ENCODE results near the gene RHOU.

Gene RHOU

DNA sequence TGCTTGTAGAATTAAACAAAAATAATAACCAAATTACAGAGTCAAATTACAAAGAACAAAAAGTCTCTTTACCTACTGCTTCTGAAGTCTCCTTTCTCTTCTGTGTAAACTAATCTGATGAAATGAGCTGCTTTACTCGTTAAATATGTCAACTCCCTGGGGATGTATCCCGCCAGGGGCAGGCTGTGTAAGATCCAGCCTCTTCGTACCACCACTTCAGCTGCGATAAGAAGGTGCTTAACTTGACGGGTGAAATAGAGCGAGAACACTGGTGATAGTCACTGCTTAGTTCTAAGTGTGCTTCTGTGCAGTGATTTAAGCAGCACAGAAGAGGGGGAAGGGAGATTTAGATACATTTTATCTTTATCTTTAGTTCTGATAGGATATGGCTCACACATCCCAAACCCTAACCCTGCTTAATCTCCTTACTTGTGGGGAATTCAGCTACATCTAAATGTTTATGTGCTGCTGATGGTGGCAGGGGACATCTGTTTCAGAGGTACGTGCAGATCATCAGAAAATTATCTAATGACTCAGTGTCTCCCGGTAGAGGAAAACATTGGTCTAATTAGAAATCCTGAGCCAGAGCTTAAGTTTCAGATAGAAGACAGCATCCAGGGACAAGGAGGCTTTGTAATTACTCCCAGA lies 46.0 kb downstream of the RHOU start:
- in situ Hi-C loops (cut with MboI; ENCODE audit: low pct_unique_long_range_greater_than_20kb, low sequenced_read_pairs) = no loop called here
- DNase-seq = no peak

DNA sequence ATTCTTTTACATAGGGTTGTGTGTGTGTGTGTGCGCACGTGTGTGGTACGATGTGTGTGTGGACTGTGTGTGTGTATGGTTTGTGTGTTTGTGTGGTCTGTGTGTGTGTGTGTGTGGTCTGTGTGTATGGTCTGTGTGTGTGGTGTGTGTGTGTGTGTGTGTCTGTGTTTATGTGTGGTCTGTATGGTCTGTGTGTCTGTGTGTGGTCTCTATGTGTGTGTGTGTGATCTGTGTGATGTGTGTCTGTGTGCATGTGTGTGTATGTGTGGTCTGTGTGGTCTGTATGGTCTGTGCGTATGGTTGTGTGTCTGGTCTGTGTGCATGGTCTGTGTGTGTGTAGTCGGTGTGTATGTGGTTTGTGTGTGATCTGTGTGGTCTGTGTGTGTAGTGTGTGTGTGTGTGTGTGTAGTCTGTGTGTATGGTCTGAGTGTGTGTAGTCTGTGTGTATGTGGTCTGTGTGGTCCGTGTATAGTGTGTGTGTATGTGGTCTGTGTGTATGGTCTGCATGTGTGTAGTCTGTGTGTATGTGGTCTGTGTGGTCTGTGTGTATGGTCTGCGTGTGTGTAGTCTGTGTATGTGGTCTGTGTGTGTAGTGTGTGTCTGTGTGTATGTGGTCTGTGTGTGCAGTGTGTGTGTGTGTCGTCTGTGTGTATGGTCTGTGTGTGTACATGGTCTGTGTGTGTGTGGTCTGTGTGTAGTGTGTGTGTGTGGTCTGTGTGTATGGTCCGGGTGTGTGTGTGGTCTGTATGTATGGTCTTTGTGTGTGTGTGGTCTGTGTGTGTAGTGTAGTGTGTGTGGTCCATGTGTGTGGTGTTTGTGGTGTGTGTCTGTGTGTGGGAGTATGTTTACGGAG lies 46.8 kb downstream of the RHOU start:
- DNase-seq = no peak
- in situ Hi-C loops (cut with MboI; ENCODE audit: low pct_unique_long_range_greater_than_20kb, low sequenced_read_pairs) = no loop called here

DNA sequence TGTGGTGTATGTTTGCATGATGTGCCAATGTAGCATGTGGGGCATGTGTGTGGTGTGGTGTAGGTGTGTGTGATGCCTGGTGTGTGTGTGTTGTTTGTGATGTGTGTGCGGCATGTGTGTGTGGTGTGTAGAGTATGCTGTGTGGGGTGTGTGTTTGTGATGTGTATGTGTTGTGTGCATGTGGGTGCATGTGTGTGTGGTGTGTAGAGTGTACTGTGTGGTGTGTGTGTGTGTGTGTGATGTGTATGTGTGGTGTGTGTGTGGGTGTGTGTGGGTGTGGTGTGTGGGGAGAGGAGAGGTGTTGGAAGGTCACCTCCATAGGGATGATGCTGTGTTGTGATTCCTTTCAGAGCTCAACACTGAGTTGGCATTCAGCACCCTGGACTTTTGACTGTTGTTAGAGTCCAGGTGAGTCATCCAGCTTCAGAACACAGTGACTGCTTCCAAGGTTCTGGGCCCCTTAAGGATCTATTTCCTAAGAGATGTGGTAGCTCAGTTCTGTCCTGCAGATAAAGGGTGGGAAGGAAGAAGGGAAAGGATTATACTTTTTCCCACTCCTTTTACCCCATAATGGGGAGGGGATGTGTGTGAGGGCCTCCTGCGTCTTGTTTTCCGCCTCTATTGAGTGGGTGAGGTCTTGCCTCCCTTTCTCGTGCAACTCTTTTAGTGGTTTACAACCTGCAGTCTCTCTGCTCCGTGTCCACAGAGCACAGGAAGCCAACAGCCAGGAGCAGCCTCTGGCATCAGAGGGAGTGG lies 47.6 kb downstream of the RHOU start:
- no peak for DNase-seq
- in situ Hi-C loops (cut with MboI; ENCODE audit: low pct_unique_long_range_greater_than_20kb, low sequenced_read_pairs) = no loop called here

DNA sequence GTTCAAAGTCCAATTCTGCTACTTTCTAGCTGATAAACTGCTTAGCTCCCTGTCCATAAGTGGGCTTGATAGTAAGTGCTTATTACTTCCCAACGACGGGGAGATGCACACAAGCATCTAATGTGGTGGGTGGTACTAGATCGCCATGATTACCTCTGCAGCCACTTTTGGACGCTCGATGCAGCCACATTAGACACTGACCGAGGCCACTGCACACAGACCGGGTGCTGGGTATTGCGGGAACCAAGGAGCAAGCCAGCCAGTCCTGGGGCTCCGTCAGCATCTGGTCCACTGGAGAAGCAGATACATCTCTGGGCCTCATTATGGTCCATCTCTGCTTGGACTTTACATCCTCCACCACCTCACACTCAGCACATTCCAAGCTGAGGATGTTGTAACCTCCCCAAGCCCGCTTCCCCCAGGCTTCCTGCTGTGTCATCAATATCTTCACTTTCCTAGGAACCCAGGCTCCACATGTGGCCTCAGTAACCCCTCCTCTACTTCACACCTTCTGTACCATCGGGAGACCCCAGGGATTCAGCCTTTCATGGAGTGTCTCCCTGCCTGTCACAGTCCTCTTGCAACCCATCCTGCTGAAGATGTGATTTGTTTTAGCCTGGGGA lies 48.2 kb downstream of the RHOU start:
- no peak for DNase-seq
- in situ Hi-C loops (cut with MboI; ENCODE audit: low pct_unique_long_range_greater_than_20kb, low sequenced_read_pairs) = no loop called here

DNA sequence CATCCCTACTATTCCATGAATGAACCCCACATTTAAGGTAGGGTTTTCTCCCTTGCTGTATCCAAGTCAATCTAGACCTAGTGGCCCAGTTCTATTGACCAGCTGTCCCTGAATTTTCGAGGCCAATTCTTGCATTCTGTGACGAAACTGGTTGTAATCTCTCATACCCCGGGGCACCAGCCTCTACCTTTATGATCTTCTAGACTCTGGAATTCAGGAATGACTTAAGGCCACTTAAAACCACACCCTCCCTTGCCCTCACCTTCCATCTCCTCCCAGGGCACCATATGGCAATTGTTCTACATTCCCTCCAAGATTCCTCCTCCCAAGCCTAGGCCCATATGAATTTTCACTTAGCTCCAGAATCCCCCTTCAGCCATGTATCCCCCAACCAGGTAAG lies 48.9 kb downstream of the RHOU start:
- in situ Hi-C loops (cut with MboI; ENCODE audit: low pct_unique_long_range_greater_than_20kb, low sequenced_read_pairs) = no loop called here
- no peak for DNase-seq

DNA sequence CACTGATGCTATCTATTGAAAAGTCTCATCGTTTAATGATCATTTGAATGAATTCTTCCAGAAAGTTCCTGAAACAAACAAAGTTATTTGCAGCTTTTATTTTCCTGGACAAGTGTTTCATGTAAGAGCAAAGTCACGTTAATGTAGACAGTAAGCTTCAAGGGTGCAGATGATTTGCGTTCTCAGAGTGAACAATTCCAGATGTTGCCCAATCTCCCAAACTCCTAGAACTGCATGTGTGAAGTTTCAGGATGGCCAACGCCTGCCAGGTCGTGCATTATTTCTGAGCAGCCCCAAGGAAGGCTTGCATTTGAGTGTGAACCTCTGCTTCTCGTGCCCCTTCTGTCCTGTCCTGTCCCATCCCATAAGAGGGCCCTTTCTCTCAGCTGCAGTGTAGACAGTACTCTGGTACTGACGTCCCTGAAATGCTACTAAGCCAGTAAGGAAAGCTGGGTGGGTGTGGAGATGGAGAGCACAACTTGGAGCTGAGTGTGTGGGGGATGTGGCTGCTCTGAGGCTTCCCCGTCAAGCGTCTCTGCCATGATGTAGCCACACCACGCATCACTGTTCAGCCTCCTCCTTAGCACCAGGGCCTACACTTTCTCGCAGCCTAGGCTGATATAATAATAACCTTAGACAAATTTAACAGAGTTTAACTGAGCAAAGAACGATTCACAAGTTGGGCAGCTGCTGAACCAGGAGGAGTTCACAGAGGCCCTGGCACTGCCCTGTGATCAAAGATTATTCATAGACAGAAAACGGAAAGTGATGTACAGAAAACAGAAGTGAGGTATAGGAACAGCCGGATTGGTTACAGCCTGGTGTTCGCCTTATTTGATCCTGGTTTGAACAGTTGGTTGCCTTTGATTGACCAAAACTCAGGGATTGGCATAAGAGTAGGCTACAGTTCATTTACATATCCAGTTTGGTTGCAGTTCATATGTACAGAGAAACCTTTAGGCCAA lies 50.4 kb downstream of the RHOU start:
- in situ Hi-C loops (cut with MboI; ENCODE audit: low pct_unique_long_range_greater_than_20kb, low sequenced_read_pairs) = no loop called here
- no peak for DNase-seq

DNA sequence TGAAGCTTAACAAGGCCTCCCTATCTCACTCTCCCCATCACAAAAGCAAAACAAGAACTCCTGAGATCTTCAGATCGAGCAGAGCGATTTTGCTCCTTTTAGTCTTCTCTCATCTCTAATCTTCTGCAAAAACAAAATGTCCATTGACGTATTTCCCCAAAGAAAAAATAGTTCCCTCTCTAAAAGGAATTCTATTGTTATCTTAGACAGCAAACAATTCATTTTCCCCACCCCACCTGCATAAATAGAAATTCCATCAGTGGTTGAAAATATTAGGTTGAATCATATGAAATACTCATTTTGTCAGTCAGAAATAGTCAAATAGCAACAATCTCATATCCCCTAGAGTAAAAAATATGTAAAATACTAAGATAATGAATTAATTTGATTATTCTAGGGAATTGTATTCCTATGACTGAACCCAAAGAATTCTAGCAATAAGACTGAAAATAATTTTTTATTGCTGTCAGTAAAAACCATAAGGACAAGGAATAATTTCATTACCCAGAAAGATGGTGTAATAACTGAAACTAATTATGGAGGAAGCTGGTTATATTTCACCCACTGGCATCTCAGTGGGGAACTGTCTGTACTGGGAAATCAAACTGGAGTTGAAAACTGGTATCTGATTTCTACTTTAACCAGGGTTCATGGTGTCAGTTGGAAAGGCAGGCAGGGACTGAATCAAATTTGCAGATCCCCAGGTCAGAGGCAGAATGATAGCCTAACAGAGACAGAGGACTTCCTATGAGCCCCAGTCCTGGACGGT lies 51.3 kb downstream of the RHOU start:
- in situ Hi-C loops (cut with MboI; ENCODE audit: low pct_unique_long_range_greater_than_20kb, low sequenced_read_pairs) = no loop called here
- DNase-seq = no peak

DNA sequence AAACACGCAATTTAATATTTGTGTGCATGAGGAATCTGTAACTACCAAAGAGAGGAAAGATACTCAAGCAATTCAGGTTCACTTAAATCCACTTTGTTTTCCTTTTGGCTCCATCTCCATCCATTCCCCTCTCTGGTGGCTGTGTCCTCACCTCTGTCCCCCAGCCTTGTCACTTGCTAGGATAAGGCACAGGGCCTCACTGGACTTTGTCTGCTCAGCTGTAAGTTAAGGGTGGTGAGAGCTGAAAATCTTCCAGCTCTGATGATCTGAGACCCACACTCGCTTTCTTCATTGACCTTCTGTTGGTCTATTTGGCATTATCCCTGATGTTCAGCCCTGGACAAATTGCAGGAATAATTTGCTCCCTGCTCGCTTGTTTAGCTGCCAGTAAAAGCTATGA lies 56.5 kb downstream of the RHOU start:
- DNase-seq = no peak
- in situ Hi-C loops (cut with MboI; ENCODE audit: low pct_unique_long_range_greater_than_20kb, low sequenced_read_pairs) = no loop called here

DNA sequence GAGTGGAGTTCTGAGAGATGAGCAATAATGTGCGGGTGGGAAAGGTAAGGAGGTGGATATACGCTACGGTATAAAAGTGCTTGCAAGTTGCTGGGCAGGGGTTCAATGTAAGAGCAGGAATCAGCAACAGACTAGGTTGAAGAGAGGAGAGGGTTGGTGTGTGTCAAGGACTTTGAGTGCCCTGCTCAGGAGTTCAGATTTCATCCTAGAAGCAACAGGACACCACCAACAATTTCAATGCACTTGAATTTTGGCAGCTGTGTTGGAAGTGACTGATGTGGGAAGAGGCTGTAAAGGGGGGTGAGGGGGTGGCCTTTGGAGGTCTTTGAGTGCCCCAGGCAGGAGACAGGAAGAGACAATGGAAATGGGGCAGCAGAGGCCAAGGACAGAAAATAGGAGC lies 57.3 kb downstream of the RHOU start:
- DNase-seq = no peak

DNA sequence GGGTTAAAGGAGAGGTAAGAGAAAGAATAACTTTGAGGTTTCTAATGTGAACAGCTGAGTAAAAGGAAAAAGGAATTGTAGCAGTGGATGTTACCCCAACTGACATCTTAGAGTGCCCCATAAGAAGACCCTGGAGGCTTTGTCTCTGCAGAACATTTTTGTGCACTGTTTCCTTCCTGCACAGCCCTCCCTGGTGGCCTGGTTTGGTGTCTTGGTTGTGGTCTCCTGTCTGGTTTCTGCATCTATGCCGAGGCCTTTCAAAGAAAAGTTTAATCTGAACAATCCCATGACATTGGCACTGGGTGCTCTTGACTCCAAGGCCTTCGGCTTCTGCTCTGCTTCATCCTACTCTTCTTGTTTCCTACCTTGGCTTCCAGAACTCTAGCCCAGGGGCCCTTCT lies 57.8 kb downstream of the RHOU start:
- in situ Hi-C loops (cut with MboI; ENCODE audit: low pct_unique_long_range_greater_than_20kb, low sequenced_read_pairs) = no loop called here
- no peak for DNase-seq

More for the DNA sequence above, 57.3 kb downstream of the RHOU start:
- in situ Hi-C loops (cut with MboI; ENCODE audit: low pct_unique_long_range_greater_than_20kb, low sequenced_read_pairs) = no loop called here

DNA sequence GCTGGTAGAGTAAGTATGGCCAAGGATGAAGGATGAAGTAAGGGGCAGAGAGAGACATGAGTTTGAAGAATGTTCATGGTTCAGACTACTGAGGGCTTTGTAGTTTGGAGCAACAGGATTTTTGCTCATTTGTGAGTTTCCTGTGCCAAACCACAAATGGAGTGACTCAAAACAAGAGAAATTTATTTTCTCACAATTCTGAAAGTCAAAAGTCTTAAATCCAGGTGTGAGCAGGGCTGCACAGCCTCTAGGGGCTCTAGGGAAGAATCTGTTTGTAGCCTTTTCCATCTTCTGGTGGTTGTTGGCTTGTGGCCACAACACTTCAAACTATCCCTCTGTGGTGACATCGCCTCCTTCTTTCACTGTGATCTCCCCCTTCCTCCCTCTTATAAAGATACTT lies 58.9 kb downstream of the RHOU start:
- in situ Hi-C loops (cut with MboI; ENCODE audit: low pct_unique_long_range_greater_than_20kb, low sequenced_read_pairs) = no loop called here
- DNase-seq = no peak

DNA sequence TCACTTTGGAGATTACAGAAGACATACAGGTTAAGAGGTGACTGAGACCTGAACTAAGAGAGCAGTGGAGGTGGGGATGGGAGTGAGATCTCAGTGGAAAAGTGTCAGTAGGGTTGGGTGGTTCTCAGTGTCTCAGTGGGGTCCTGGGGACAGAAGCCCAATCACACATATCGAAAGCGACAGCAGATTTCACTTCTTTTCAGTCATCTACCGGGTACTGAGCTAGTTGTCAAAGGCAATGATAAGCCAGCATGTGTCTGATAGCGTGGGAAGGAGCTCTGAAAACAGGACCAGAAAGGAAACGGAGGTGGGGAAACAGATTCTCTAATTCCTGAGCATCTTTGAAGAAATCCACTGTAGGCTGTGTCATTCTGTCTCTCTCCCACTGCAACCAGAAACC lies 59.5 kb downstream of the RHOU start:
- DNase-seq = no peak

DNA sequence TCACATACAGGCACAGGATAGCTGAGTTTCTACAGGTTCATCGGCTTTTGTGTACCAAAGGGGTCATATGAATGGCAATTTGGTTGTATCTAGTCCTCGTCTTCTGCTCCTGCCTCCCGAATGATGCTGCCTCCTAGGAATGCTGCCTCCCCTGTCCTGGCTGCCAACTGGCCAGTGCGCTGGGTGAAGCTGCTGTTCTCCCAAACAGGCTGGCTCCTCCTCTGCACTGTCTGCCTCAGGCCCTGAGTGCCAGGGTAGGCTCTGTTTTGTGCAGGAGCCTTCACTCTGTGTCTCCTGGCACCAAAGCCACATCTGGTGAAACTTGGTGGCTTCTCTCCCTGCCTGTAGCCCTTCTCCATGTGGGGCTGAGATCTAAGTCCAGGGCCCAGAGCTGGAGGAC lies 60.3 kb downstream of the RHOU start:
- in situ Hi-C loops (cut with MboI; ENCODE audit: low pct_unique_long_range_greater_than_20kb, low sequenced_read_pairs) = no loop called here
- no peak for DNase-seq

More for the DNA sequence above, 59.5 kb downstream of the RHOU start:
- in situ Hi-C loops (cut with MboI; ENCODE audit: low pct_unique_long_range_greater_than_20kb, low sequenced_read_pairs) = no loop called here
